KMS-11 (cell line): Measurements from ENCODE around the gene CAV3.

ENCODE experiments used
- H2AFZ ChIP-seq: fragments of 200-600 bp; sonication (generic); 2 replicates; pipeline ENCODE4 v1.6.1; 2016; ENCODE audit warnings: antibody characterized with exemption, mixed run types, low read depth
- H3K27ac ChIP-seq: fragments of 200-600 bp; sonication (generic); 2 replicates; pipeline ENCODE4 v1.6.1; 2016; ENCODE audit warnings: mild to moderate bottlenecking, mixed run types
- H3K27me3 ChIP-seq: fragments of 200-600 bp; sonication (generic); 2 replicates; pipeline ENCODE4 v1.6.1; 2017; ENCODE audit warnings: mild to moderate bottlenecking, low read depth, mixed run types, moderate library complexity; ENCODE audit not compliant: insufficient read depth
- H3K36me3 ChIP-seq: fragments of 200-600 bp; sonication (generic); 2 replicates; pipeline ENCODE4 v1.6.1; 2017; ENCODE audit warnings: mild to moderate bottlenecking, mixed run types; ENCODE audit not compliant: insufficient read depth
- H3K4me1 ChIP-seq: fragments of 200-600 bp; sonication (generic); 2 replicates; pipeline ENCODE4 v1.6.1; 2016; ENCODE audit warnings: mild to moderate bottlenecking, low read depth, mixed run types; ENCODE audit not compliant: poor library complexity, severe bottlenecking
- H3K4me2 ChIP-seq: fragments of 200-600 bp; sonication (generic); 2 replicates; pipeline ENCODE4 v1.7.0; 2016; ENCODE audit warnings: mild to moderate bottlenecking, mixed run types
- H3K4me3 ChIP-seq: fragments of 200-600 bp; sonication (generic); IDR thresholded peaks from 2 replicates; pipeline ENCODE4 v1.6.1; 2017; ENCODE audit warnings: low read depth, low read length, mixed read lengths; ENCODE audit not compliant: insufficient read depth
- H3K79me2 ChIP-seq: fragments of 200-600 bp; sonication (generic); 2 replicates; pipeline ENCODE4 v1.6.1; 2016; ENCODE audit warnings: low read depth, mixed run types; ENCODE audit not compliant: insufficient read depth
- H3K9ac ChIP-seq: fragments of 200-600 bp; sonication (generic); 2 replicates; pipeline ENCODE4 v1.6.1; 2016; ENCODE audit warnings: mild to moderate bottlenecking, mixed run types
- H4K20me1 ChIP-seq: fragments of 200-600 bp; sonication (generic); 2 replicates; pipeline ENCODE4 v1.6.1; 2016; ENCODE audit warnings: mild to moderate bottlenecking, mixed run types; ENCODE audit not compliant: insufficient read depth
- TF ChIP-seq, protein P1 (sequence below): fragments of 200-600 bp; sonication (generic); conservative IDR thresholded peaks from 2 replicates; pipeline ENCODE4 v1.6.1; 2017; ENCODE audit warnings: low read depth, mild to moderate bottlenecking, antibody characterized with exemption, low read length, moderate library complexity, mixed read lengths

CAV3 gene

DNA sequence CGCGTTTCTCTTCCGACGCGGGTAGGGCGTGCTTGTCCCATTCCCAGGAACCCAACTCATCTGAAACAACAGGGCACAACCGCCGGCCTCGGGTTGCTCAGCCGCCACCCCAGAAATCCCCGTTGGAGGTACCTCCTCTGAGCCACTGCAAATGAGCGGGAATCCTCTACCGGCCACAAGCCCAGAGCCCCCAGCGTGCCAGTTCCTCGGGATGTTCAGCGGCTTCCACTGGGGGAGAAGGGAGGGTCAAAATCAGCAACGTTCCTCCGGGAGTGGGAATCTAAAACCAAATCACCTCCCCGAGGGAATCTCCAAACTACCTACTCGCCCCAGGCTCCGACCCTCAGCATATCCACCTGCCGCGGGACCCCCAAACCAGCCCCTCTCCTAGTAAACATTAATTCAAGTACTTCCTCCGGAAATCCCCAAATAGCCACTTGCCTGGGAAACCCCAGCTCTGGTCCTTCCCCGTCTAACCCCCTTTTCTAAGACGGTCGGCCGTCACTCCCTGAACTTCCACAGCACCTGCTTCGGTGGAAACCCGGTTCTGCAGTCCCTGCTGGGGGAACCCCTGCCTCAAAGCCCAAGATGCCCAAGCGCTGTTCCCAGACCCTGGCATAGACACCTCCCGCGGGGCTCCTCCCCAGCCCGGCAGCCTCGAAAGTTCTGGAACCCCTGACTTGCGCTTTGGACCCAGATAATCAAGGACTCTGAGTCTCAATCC is 34.9 kb downstream of the CAV3 start:
- Histone ChIP-seq H3K4me2 (peak overlapping the region; percentile 31; the same call in 1 of the 2 replicates), H3K79me2 (no peaks in the 10 kb centered on the region), H3K9ac (no peak overlapping the region), H3K27me3 (no peaks in the 10 kb centered on the region), H3K4me1 (no peaks in the 10 kb centered on the region), H3K4me3 (peak overlapping the region; percentile 67), H4K20me1 (no peaks in the 10 kb centered on the region), H3K27ac (no peak overlapping the region), H3K36me3 (no peaks in the 10 kb centered on the region), H2AFZ (peak overlapping the region; percentile 60; the same call in 1 of the 2 replicates)
- TF ChIP-seq, protein P1, sequence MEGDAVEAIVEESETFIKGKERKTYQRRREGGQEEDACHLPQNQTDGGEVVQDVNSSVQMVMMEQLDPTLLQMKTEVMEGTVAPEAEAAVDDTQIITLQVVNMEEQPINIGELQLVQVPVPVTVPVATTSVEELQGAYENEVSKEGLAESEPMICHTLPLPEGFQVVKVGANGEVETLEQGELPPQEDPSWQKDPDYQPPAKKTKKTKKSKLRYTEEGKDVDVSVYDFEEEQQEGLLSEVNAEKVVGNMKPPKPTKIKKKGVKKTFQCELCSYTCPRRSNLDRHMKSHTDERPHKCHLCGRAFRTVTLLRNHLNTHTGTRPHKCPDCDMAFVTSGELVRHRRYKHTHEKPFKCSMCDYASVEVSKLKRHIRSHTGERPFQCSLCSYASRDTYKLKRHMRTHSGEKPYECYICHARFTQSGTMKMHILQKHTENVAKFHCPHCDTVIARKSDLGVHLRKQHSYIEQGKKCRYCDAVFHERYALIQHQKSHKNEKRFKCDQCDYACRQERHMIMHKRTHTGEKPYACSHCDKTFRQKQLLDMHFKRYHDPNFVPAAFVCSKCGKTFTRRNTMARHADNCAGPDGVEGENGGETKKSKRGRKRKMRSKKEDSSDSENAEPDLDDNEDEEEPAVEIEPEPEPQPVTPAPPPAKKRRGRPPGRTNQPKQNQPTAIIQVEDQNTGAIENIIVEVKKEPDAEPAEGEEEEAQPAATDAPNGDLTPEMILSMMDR, result no peak

DNA sequence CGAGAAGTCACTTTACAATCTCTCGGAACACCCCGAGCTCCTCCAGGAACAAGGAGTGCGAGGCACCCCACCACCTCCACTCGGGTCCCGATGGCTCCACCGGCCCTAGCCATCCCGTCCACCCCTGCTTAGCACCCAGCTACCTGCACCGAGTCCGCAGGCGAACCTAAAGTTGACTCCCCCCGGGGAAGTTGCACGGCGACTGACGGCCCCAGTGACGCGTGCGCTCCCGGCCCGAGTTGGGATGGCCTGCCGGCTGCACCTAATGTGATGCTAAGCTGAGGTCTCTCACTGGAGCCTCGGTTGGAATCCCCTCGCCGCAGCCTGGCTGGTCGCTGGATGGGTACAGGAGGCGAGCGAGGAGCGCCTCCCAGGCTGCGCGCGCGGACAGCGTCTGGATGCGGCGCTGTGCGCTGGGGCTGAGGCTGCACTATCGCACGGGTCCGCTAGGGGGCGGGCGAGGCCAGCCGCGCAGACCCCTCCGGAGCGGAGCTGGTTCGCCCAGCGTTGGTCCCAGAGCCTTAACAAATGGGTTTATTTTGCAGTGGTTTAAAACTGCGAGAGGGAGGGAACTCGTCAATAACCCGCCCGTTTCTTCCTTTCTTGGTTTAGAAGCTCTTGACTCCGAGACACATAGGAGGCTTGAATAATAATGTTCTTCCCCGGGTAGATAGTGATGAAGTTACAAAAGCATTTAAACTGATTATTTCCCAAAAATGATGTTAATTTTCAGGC is 35.7 kb downstream of the CAV3 start, which contains the start of gene OXTR:
OXTR (minus strand) TSS at position 526 of the 735 bp plus-strand sequence. CDS start 1,426 bp downstream, outside the sequence.
- Histone ChIP-seq H2AFZ (peak within 1 kb of the TSS; percentile 60; the same call in 1 of the 2 replicates), H3K79me2 (no peaks in the 10 kb centered on the region), H3K27ac (no peak within 1 kb of the TSS), H3K36me3 (no peaks in the 10 kb centered on the region), H3K9ac (no peak within 1 kb of the TSS), H3K27me3 (no peaks in the 10 kb centered on the region), H3K4me1 (no peaks in the 10 kb centered on the region), H3K4me2 (peak within 1 kb of the TSS; percentile 31; the same call in 1 of the 2 replicates), H3K4me3 (peak within 1 kb of the TSS; percentile 67), H4K20me1 (no peaks in the 10 kb centered on the region)
- TF ChIP-seq, protein P1, result peak; percentile 88

DNA sequence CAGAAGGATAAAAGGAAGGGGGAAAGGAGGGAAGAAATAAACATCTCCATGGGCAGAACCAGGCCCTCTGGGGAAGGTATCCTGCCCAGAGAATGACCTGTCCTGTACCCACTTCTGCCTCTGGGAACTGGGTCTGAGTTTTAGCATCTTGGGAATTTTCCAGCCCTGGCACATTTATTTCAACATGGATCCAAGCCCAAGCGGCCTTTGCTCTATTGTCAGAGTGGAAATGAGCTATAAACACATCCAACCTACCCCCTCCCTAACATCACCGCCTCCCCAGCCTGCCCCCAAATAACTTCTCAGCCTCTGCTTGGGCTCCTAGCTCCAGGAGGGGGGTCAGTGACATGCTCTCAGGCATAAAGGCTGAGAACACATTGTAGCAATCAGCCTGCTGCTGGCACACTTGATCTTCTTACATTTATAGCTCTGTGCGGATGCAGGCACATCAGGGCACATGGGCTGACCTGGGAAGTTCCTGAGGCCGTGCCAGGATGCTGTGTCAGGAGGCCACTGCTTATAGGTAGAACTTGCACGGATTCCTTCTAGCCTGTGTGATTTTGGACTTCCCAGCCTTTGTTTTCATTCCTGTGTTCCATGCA is 40.4 kb downstream of the CAV3 start:
- Histone ChIP-seq H3K4me3 (no peak overlapping the region), H3K36me3 (no peaks in the 10 kb centered on the region), H3K4me1 (no peaks in the 10 kb centered on the region), H3K4me2 (no peak overlapping the region), H3K79me2 (no peaks in the 10 kb centered on the region), H3K27me3 (no peaks in the 10 kb centered on the region), H2AFZ (no peak overlapping the region), H4K20me1 (no peaks in the 10 kb centered on the region), H3K27ac (no peak overlapping the region), H3K9ac (no peak overlapping the region)
- TF ChIP-seq, protein P1, result no peak

DNA sequence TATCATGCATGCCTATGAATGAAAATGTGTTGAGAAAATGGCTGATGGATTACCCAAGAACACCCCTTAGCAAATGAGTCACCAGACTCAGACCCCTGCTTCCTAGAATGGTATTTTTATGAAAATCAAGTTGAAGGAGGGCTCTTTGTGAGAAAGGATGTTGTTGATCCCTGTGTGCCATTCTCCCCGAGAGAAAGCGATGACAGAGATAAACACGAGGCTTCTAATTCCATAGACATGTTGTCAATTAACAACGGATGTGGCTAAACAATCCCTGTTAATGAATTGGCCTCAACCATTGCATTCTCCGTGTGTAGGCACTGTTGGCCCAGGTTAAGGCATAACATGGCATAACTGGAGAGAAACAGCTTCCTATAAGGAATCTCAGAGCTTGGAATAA is 41.6 kb downstream of the CAV3 start:
- no peaks in the 10 kb centered on the region for H3K36me3 ChIP-seq
- H3K27ac ChIP-seq, result no peak overlapping the region
- TF ChIP-seq, protein P1, result no peak
- no peaks in the 10 kb centered on the region for H4K20me1 ChIP-seq
- H3K4me1 ChIP-seq, result no peaks in the 10 kb centered on the region
- H3K4me2 ChIP-seq, result no peak overlapping the region
- no peak overlapping the region for H3K4me3 ChIP-seq
- H3K79me2 ChIP-seq, result no peaks in the 10 kb centered on the region
- H3K9ac ChIP-seq, result no peak overlapping the region
- no peaks in the 10 kb centered on the region for H3K27me3 ChIP-seq
- no peak overlapping the region for H2AFZ ChIP-seq
